HEK293 (cell line): Measurements from ENCODE around the gene SERP1.
A peak's percentile ranks its signal among the peaks of the same experiment; 100 is the strongest.

Experiments
- CTCF ChIA-PET: fragments of 350-600 bp; formaldehyde crosslinking; extraction: SDS; loops from one replicate; lab custom pipeline; 2021; ENCODE audit warnings: antibody characterized with exemption; lab: Yijun Ruan, JAX
- POLR2A ChIA-PET: fragments of 300-600 bp; formaldehyde crosslinking; extraction: SDS; loops from one replicate; lab custom pipeline; 2020; ENCODE audit warnings: antibody characterized with exemption, inconsistent platforms; lab: Yijun Ruan, JAX
- H3K27ac ChIP-seq: fragments of 200-500 bp; sonication (Bioruptor generic); 2 replicates; pipeline ENCODE4 v1.5.1; 2014; ENCODE audit warnings: low read depth, low read length, control low read depth, inconsistent platforms; ENCODE audit errors: extremely low read depth
- H3K36me3 ChIP-seq, 2 experiments: fragments of 200-500 bp in 1 of 2; sonication (Bioruptor generic) in 1 of 2; 1 replicate in 1 of 2; 2 replicates in 1 of 2; pipeline ENCODE4 v1.5.1; 2014 to 2017; ENCODE audit warnings: inconsistent platforms in 2 of 2, low read length in 2 of 2; ENCODE audit not compliant: control insufficient read depth in 2 of 2, insufficient read depth in 1 of 2
- H3K4me1 ChIP-seq: fragments of 200-500 bp; sonication (Bioruptor generic); 2 replicates; pipeline ENCODE4 v1.5.1; 2014; ENCODE audit warnings: mild to moderate bottlenecking, low read length, inconsistent platforms; ENCODE audit not compliant: control insufficient read depth, insufficient read depth
- H3K4me3 ChIP-seq: 2 replicates; pipeline ENCODE4 v1.5.1; 2011; ENCODE audit warnings: low read depth, mild to moderate bottlenecking, control low read depth, low read length, moderate library complexity
- H3K9me3 ChIP-seq: fragments of 200-500 bp; sonication (Bioruptor generic); 2 replicates; pipeline ENCODE4 v1.5.1; 2014; ENCODE audit warnings: low read depth, low read length, inconsistent platforms; ENCODE audit not compliant: control insufficient read depth, insufficient read depth
- KLF7 ChIP-seq: fragments of 450-650 bp; formaldehyde crosslinking; IDR thresholded peaks from 2 replicates; pipeline ENCODE4 v1.5.1; 2016; ENCODE audit warnings: missing biosample characterization, missing genetic modification characterization, borderline replicate concordance
- PRDM1 ChIP-seq: fragments of 450-650 bp; formaldehyde crosslinking; IDR thresholded peaks from 2 replicates; pipeline ENCODE4; 2016; ENCODE audit warnings: missing biosample characterization, missing genetic modification characterization
- REPIN1 ChIP-seq: fragments of 450-650 bp; formaldehyde crosslinking; IDR thresholded peaks from 2 replicates; pipeline ENCODE4 v1.5.1; 2017; ENCODE audit warnings: missing biosample characterization, missing genetic modification characterization, low read depth
- ZBTB7A ChIP-seq: fragments of 450-650 bp; formaldehyde crosslinking; IDR thresholded peaks from 2 replicates; pipeline ENCODE4 v1.5.1; 2016; ENCODE audit warnings: low read depth, missing biosample characterization, missing genetic modification characterization
- ZNF121 ChIP-seq: fragments of 450-650 bp; formaldehyde crosslinking; IDR thresholded peaks from 2 replicates; pipeline ENCODE4 v1.5.1; 2016; ENCODE audit warnings: missing biosample characterization, missing genetic modification characterization
- ZNF140 ChIP-seq: fragments of 450-650 bp; formaldehyde crosslinking; IDR thresholded peaks from 2 replicates; pipeline ENCODE4 v1.5.1; 2016; ENCODE audit warnings: missing biosample characterization, missing genetic modification characterization
- ZNF2 ChIP-seq: fragments of 450-650 bp; formaldehyde crosslinking; IDR thresholded peaks from 2 replicates; pipeline ENCODE4 v1.5.1; 2016; ENCODE audit warnings: missing biosample characterization, missing genetic modification characterization
- ZNF335 ChIP-seq: fragments of 450-650 bp; formaldehyde crosslinking; conservative IDR thresholded peaks from 2 replicates; pipeline ENCODE4 v1.5.1; 2016; ENCODE audit warnings: missing biosample characterization, missing genetic modification characterization
- ZNF48 ChIP-seq: fragments of 450-650 bp; formaldehyde crosslinking; IDR thresholded peaks from 2 replicates; pipeline ENCODE4 v1.5.1; 2016; ENCODE audit warnings: missing biosample characterization, missing genetic modification characterization
- ZNF521 ChIP-seq: fragments of 450-650 bp; formaldehyde crosslinking; IDR thresholded peaks from 2 replicates; pipeline ENCODE4 v1.5.1; 2017; ENCODE audit warnings: missing biosample characterization, mild to moderate bottlenecking, missing genetic modification characterization
- ZNF600 ChIP-seq: fragments of 450-650 bp; formaldehyde crosslinking; IDR thresholded peaks from 2 replicates; pipeline ENCODE4 v1.5.1; 2016; ENCODE audit warnings: missing biosample characterization, missing genetic modification characterization
- ZNF623 ChIP-seq: fragments of 450-650 bp; formaldehyde crosslinking; IDR thresholded peaks from 2 replicates; pipeline ENCODE4 v1.5.1; 2016; ENCODE audit warnings: missing biosample characterization, missing genetic modification characterization
- ZNF626 ChIP-seq: fragments of 450-650 bp; sonication (Bioruptor Pico); formaldehyde crosslinking; IDR thresholded peaks from 2 replicates; pipeline ENCODE4 v1.5.1; 2018; ENCODE audit warnings: missing biosample characterization, missing genetic modification characterization, inconsistent platforms
- ZNF629 ChIP-seq: fragments of 450-650 bp; formaldehyde crosslinking; IDR thresholded peaks from 2 replicates; pipeline ENCODE4 v1.5.1; 2017; ENCODE audit warnings: missing biosample characterization, missing genetic modification characterization
- ZNF76 ChIP-seq: fragments of 450-650 bp; formaldehyde crosslinking; IDR thresholded peaks from 2 replicates; pipeline ENCODE4; 2016; ENCODE audit warnings: low read depth, missing biosample characterization, missing genetic modification characterization, borderline replicate concordance
- ZXDB ChIP-seq: fragments of 450-650 bp; formaldehyde crosslinking; IDR thresholded peaks from 2 replicates; pipeline ENCODE4 v1.5.1; 2016; ENCODE audit warnings: missing biosample characterization, missing genetic modification characterization
- TF ChIP-seq, protein P1 (sequence below): fragments of 450-650 bp; formaldehyde crosslinking; IDR thresholded peaks from 2 replicates; pipeline ENCODE4 v1.5.1; 2016; ENCODE audit warnings: missing biosample characterization, missing genetic modification characterization
- TF ChIP-seq, protein P2 (sequence below): fragments of 450-650 bp; formaldehyde crosslinking; IDR thresholded peaks from 2 replicates; pipeline ENCODE4 v1.5.1; 2016; ENCODE audit warnings: missing biosample characterization, missing genetic modification characterization, borderline replicate concordance
- TF ChIP-seq, protein P3 (sequence below): fragments of 450-650 bp; formaldehyde crosslinking; IDR thresholded peaks from 2 replicates; pipeline ENCODE4 v1.5.1; 2016; ENCODE audit warnings: missing biosample characterization, missing genetic modification characterization
- TF ChIP-seq, protein P4 (sequence below): fragments of 450-650 bp; formaldehyde crosslinking; IDR thresholded peaks from 2 replicates; pipeline ENCODE4 v1.5.1; 2017; ENCODE audit warnings: missing biosample characterization, missing genetic modification characterization
- TF ChIP-seq, protein P5 (sequence below): fragments of 450-650 bp; formaldehyde crosslinking; IDR thresholded peaks from 2 replicates; pipeline ENCODE4 v1.5.1; 2017; ENCODE audit warnings: missing biosample characterization, missing genetic modification characterization

SERP1 gene

DNA sequence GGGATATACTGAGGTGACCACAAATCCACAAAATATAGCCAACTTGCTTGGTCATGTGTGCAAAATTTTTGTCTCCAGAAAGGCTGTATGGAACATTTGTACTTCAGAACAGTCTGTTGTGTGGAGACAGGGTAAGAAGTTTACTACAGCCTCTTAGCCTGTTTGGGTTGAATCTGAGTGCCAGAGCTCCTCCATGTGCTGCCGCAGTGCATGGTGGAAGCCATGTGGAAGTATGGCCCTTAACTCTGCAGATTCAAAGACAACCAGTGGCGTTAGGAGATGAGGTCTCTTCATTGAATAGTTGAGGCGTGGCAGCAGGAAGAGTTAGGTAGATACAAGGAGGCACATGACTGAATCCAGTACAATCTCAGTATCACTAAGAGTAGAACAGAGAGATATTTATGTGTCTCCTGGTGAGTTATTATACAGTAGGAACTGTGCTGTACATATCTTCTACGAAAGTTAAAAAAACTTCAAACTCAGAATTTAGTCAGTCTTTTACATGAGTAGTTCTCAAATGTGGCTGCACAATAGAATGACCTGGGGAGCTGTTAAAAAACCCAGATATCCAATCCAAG, 9.7 kb upstream of the SERP1 start:
- H3K36me3 ChIP-seq: peaks cover 7 to 41% of the 10 kb centered on the region in 2 experiments; a peak in 2 of 3 replicates
- TF ChIP-seq ZNF600 (tag by site-specific recombination) (no peak), ZNF629 (no peak), ZXDB (tag by site-specific recombination) (no peak), ZNF2 (tag by site-specific recombination) (no peak), ZNF623 (tag by site-specific recombination) (no peak), KLF7 (tag by site-specific recombination) (no peak), ZNF140 (tag by site-specific recombination) (no peak), ZBTB7A (no peak)
- TF ChIP-seq, protein P1, sequence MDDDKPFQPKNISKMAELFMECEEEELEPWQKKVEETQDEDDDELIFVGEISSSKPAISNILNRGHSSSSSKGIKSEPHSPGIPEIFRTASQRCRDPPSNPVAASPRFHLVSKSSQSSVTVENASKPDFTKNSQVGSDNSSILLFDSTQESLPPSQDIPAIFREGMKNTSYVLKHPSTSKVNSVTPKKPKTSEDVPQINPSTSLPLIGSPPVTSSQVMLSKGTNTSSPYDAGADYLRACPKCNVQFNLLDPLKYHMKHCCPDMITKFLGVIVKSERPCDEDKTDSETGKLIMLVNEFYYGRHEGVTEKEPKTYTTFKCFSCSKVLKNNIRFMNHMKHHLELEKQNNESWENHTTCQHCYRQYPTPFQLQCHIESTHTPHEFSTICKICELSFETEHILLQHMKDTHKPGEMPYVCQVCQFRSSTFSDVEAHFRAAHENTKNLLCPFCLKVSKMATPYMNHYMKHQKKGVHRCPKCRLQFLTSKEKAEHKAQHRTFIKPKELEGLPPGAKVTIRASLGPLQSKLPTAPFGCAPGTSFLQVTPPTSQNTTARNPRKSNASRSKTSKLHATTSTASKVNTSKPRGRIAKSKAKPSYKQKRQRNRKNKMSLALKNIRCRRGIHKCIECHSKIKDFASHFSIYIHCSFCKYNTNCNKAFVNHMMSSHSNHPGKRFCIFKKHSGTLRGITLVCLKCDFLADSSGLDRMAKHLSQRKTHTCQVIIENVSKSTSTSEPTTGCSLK (tag by site-specific recombination): no peak
- TF ChIP-seq, protein P2, sequence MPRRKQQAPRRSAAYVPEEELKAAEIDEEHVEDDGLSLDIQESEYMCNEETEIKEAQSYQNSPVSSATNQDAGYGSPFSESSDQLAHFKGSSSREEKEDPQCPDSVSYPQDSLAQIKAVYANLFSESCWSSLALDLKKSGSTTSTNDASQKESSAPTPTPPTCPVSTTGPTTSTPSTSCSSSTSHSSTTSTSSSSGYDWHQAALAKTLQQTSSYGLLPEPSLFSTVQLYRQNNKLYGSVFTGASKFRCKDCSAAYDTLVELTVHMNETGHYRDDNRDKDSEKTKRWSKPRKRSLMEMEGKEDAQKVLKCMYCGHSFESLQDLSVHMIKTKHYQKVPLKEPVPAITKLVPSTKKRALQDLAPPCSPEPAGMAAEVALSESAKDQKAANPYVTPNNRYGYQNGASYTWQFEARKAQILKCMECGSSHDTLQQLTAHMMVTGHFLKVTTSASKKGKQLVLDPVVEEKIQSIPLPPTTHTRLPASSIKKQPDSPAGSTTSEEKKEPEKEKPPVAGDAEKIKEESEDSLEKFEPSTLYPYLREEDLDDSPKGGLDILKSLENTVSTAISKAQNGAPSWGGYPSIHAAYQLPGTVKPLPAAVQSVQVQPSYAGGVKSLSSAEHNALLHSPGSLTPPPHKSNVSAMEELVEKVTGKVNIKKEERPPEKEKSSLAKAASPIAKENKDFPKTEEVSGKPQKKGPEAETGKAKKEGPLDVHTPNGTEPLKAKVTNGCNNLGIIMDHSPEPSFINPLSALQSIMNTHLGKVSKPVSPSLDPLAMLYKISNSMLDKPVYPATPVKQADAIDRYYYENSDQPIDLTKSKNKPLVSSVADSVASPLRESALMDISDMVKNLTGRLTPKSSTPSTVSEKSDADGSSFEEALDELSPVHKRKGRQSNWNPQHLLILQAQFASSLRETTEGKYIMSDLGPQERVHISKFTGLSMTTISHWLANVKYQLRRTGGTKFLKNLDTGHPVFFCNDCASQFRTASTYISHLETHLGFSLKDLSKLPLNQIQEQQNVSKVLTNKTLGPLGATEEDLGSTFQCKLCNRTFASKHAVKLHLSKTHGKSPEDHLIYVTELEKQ (tag by site-specific recombination): no peak
- ChIA-PET CTCF (no interaction called here), POLR2A (no interaction called here)
- no peak overlapping the region for H3K27ac ChIP-seq
- no peak overlapping the region for H3K4me3 ChIP-seq
- no peaks in the 10 kb centered on the region for H3K9me3 ChIP-seq
- H3K4me1 ChIP-seq: no peaks in the 10 kb centered on the region

DNA sequence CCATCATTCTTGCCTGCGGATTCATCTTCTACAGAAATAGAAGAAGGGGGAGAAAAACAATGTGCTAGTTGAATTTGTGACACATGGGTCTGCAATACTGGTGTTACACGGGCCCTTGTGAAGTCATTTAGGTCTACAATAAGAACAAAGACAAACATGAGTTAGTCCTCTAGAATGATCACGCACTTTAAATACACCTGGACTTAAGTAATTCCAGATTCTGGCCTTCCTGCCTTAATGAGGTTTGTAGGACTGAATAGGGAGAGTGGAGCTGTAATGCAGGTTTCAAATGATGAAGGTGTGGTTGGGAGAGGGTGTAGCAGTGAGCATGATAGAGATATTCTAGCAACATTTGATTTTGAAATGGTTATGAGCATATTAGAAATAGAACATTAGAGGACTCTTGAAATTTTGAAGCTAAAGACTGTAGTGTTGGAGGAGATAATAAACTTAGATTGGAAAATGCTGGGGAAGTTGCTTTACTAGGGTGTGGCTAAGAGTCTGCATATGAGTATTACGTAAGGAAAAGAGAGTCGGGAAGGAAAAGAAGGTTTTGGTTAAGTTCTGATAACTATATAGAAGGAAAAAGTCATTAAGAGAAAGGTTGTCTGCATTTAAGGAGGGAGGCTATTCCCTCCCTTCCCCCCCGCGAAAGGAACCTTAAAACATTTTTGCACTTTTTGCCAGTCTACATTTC, 897 bp upstream of the SERP1 start:
- H3K27ac ChIP-seq: peak overlapping the region; percentile 18; the same call in 1 of the 2 replicates
- no peaks in the 10 kb centered on the region for H3K9me3 ChIP-seq
- H3K36me3 ChIP-seq: peaks cover 0 to 36% of the 10 kb centered on the region in 2 experiments; a peak in 1 of 3 replicates
- peak overlapping the region; percentile 99 for H3K4me3 ChIP-seq
- CTCF ChIA-PET: interaction anchor here (0.6 kb wide), 1 partner anchor 57 kb away, joined by 3 read pairs; no protein-coding TSS in a partner anchor
- TF ChIP-seq PRDM1 (0 out of 2 replicates have a peak, but pooled peaks have one; percentile 43), ZNF48 (no peak), ZNF121 (tag by site-specific recombination) (no peak), ZNF623 (tag by site-specific recombination) (no peak), ZNF335 (tag by site-specific recombination) (peak; percentile 20; the same call in 1 of the 2 replicates), ZNF76 (no peak), ZNF521 (tag by site-specific recombination) (no peak), REPIN1 (no peak), ZNF626 (no peak)
- TF ChIP-seq, protein P3, sequence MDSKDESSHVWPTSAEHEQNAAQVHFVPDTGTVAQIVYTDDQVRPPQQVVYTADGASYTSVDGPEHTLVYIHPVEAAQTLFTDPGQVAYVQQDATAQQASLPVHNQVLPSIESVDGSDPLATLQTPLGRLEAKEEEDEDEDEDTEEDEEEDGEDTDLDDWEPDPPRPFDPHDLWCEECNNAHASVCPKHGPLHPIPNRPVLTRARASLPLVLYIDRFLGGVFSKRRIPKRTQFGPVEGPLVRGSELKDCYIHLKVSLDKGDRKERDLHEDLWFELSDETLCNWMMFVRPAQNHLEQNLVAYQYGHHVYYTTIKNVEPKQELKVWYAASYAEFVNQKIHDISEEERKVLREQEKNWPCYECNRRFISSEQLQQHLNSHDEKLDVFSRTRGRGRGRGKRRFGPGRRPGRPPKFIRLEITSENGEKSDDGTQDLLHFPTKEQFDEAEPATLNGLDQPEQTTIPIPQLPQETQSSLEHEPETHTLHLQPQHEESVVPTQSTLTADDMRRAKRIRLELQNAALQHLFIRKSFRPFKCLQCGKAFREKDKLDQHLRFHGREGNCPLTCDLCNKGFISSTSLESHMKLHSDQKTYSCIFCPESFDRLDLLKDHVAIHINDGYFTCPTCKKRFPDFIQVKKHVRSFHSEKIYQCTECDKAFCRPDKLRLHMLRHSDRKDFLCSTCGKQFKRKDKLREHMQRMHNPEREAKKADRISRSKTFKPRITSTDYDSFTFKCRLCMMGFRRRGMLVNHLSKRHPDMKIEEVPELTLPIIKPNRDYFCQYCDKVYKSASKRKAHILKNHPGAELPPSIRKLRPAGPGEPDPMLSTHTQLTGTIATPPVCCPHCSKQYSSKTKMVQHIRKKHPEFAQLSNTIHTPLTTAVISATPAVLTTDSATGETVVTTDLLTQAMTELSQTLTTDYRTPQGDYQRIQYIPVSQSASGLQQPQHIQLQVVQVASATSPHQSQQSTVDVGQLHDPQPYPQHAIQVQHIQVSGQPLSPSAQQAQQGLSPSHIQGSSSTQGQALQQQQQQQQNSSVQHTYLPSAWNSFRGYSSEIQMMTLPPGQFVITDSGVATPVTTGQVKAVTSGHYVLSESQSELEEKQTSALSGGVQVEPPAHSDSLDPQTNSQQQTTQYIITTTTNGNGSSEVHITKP (tag by site-specific recombination): peak; percentile 74
- TF ChIP-seq, protein P4, sequence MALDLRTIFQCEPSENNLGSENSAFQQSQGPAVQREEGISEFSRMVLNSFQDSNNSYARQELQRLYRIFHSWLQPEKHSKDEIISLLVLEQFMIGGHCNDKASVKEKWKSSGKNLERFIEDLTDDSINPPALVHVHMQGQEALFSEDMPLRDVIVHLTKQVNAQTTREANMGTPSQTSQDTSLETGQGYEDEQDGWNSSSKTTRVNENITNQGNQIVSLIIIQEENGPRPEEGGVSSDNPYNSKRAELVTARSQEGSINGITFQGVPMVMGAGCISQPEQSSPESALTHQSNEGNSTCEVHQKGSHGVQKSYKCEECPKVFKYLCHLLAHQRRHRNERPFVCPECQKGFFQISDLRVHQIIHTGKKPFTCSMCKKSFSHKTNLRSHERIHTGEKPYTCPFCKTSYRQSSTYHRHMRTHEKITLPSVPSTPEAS (tag by site-specific recombination): no peak
- TF ChIP-seq, protein P5, sequence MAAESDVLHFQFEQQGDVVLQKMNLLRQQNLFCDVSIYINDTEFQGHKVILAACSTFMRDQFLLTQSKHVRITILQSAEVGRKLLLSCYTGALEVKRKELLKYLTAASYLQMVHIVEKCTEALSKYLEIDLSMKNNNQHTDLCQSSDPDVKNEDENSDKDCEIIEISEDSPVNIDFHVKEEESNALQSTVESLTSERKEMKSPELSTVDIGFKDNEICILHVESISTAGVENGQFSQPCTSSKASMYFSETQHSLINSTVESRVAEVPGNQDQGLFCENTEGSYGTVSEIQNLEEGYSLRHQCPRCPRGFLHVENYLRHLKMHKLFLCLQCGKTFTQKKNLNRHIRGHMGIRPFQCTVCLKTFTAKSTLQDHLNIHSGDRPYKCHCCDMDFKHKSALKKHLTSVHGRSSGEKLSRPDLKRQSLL: no peak
- POLR2A ChIA-PET: interaction anchor here (0.5 to 1.6 kb wide), 6 partner anchors 9 to 540 kb away, joined by 3 to 11 read pairs (median 4); partner anchors contain the start of genes ERICH6, SELENOT and TSC22D2
- peaks cover 14% of the 10 kb centered on the region; the same call in 1 of the 2 replicates for H3K4me1 ChIP-seq
